Glutamatergic neuron (in vitro differentiated cells): ENCODE data around the gene FANCD2OS. TPM values are rescaled to one million over a fixed set of nuclear protein-coding genes. Genes with fewer than 3 reads are reported as not detected.

Experiments used
- DNase-seq: peaks from one replicate; pipeline ENCODE4 v3.0.0; 2022
- H3K27ac Mint-ChIP-seq: one replicate; pipeline ENCODE4 v1.8.0; 2020; ENCODE audit warnings: mild to moderate bottlenecking, mixed read lengths, inconsistent platforms; ENCODE audit not compliant: unreplicated experiment
- H3K27me3 Mint-ChIP-seq: one replicate; pipeline ENCODE4 v1.8.0; 2020; ENCODE audit warnings: mild to moderate bottlenecking, moderate library complexity, mixed read lengths, inconsistent platforms; ENCODE audit not compliant: unreplicated experiment
- H3K36me3 Mint-ChIP-seq: one replicate; pipeline ENCODE4 v1.8.0; 2020; ENCODE audit warnings: mild to moderate bottlenecking, mixed read lengths, inconsistent platforms; ENCODE audit not compliant: unreplicated experiment
- H3K4me1 Mint-ChIP-seq: one replicate; pipeline ENCODE4 v1.8.0; 2020; ENCODE audit warnings: mild to moderate bottlenecking, low read depth, mixed read lengths, inconsistent platforms; ENCODE audit not compliant: unreplicated experiment
- H3K4me3 Mint-ChIP-seq: one replicate; pipeline ENCODE4 v1.8.0; 2020; ENCODE audit warnings: mild to moderate bottlenecking, mixed read lengths, inconsistent platforms; ENCODE audit not compliant: unreplicated experiment
- H3K9me3 Mint-ChIP-seq: one replicate; pipeline ENCODE4 v1.8.0; 2020; ENCODE audit warnings: mild to moderate bottlenecking, moderate library complexity, mixed read lengths, inconsistent platforms; ENCODE audit not compliant: unreplicated experiment
- CTCF ChIP-seq: fragments of 200-600 bp; sonication (generic); IDR thresholded peaks from one replicate; pipeline ENCODE4 v1.5.0; 2021; ENCODE audit not compliant: partially characterized antibody, unreplicated experiment
- total RNA-seq: library from RNA; stranded (reverse); fragmentation: NEBNext Ultra II Directional; extraction: Animal tissue kit (Norgen Biotek cat#: 25700); gene quantifications from one replicate; pipeline ENCODE4 v1.2.1, GENCODE V29; 2021; ENCODE audit not compliant: unreplicated experiment

The FANCD2OS gene
- total RNA-seq, 1 donor from 2014 or later = not detected

DNA sequence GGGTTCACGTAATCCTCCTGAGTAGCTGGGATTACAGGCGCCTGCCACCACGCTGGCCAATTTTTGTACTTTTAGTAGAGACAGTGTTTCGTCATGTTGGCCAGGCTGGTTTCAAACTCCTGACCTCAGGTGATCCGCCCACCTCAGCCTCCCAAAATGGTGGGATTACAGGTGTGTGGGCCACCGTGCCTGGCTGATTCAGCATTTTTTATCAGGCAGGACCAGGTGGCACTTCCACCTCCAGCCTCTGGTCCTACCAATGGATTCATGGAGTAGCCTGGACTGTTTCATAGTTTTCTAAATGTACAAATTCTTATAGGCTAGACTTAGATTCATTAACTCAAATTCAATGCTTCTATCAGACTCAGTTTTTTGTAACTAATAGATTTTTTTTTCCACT is 42.9 kb upstream of the FANCD2OS start:
- Mint-ChIP-seq H3K27ac (no peak overlapping the region), H3K9me3 (no peaks in the 10 kb centered on the region), H3K27me3 (no peaks in the 10 kb centered on the region), H3K36me3 (no peaks in the 10 kb centered on the region), H3K4me3 (no peak overlapping the region), H3K4me1 (no peaks in the 10 kb centered on the region)
- no peak for TF ChIP-seq CTCF
- no peak for DNase-seq

- DNase-seq = no peak
- no peak overlapping the region for H3K27ac Mint-ChIP-seq
- H3K27me3 Mint-ChIP-seq = no peaks in the 10 kb centered on the region
- H3K4me1 Mint-ChIP-seq = no peaks in the 10 kb centered on the region
- H3K36me3 Mint-ChIP-seq = no peaks in the 10 kb centered on the region
- H3K4me3 Mint-ChIP-seq = no peak overlapping the region
- no peaks in the 10 kb centered on the region for H3K9me3 Mint-ChIP-seq
- no peak for TF ChIP-seq CTCF
Measured at GRCh38 chr3:10149226-10149625, 41.2 kb upstream of the FANCD2OS start.

DNA sequence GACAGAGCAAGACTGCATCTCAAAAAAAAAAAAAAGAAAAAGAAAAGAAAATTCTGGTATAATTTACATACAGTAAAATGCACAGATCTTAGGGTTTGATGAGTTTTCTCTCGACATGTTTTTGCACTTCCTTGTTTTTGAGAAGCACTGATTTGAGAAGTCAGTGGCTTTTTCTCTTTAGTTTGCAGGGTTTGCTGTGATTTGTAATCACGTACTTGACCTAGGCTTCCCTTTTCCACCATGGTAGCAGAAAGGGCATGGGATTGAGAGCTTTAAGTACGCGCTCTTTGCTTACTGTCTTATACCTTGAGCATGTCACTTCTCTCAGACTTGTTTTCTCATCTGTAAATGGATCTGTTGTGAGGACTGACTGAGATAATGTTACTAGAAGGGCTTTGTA is 37.6 kb upstream of the FANCD2OS start:
- Mint-ChIP-seq H3K4me1 (peaks cover 6% of the 10 kb centered on the region), H3K36me3 (no peaks in the 10 kb centered on the region), H3K4me3 (no peak overlapping the region), H3K27me3 (peaks cover 2% of the 10 kb centered on the region), H3K27ac (no peak overlapping the region), H3K9me3 (peaks cover 5% of the 10 kb centered on the region)
- no peak for DNase-seq
- no peak for TF ChIP-seq CTCF

- TF ChIP-seq CTCF = no peak
- DNase-seq = no peak
- Mint-ChIP-seq H3K9me3 (peaks cover 5% of the 10 kb centered on the region), H3K27me3 (peaks cover 4% of the 10 kb centered on the region), H3K27ac (peak overlapping the region; percentile 7), H3K4me1 (peaks cover 6% of the 10 kb centered on the region), H3K4me3 (peak overlapping the region; percentile 84), H3K36me3 (no peaks in the 10 kb centered on the region)
Measured at GRCh38 chr3:10142707-10143560, 34.9 kb upstream of the FANCD2OS start.

GRCh38 chr3:10140996-10141546 is 33.0 kb upstream of the FANCD2OS start:
- Mint-ChIP-seq H3K9me3 (peaks cover 5% of the 10 kb centered on the region), H3K27me3 (peaks cover 4% of the 10 kb centered on the region), H3K4me3 (peak overlapping the region; percentile 84), H3K4me1 (peaks cover 6% of the 10 kb centered on the region), H3K27ac (peak overlapping the region; percentile 52), H3K36me3 (no peaks in the 10 kb centered on the region)
- TF ChIP-seq CTCF = no peak
- DNase-seq = no peak
